GM08714 (cell line): Measurements from ENCODE around the gene DZIP3.

Experiments used
- H3K4me3 ChIP-seq: fragments of 200-500 bp; sonication (Bioruptor generic); 2 replicates; pipeline ENCODE4 v1.5.1; 2014; ENCODE audit warnings: mild to moderate bottlenecking, low read length, inconsistent platforms
- ZNF274 ChIP-seq: IDR thresholded peaks from 2 replicates; pipeline ENCODE4 v1.6.1; 2012; ENCODE audit warnings: mild to moderate bottlenecking, low read depth, low read length

The DZIP3 gene

GRCh38 chr3:108589081-108589997 is at the start of gene DZIP3, which contains the start of gene CIP2A:
Gene DZIP3, plus strand, starts transcription at chr3:108589722. Its CDS starts 15,685 bp downstream, at chr3:108605407.
Gene CIP2A, minus strand, starts transcription at chr3:108589438. Its CDS starts 63 bp downstream, at chr3:108589375.
- TF ChIP-seq ZNF274 = no peak
- H3K4me3 ChIP-seq = peak within 1 kb of the TSS; percentile 89

GRCh38 chr3:108546247-108546646 is 43.3 kb upstream of the DZIP3 start:
- H3K4me3 ChIP-seq = no peak overlapping the region
- no peak for TF ChIP-seq ZNF274

- no peak for TF ChIP-seq ZNF274
- H3K4me3 ChIP-seq = no peak overlapping the region
Observed at GRCh38 chr3:108546692-108547091, 42.8 kb upstream of the DZIP3 start.

- H3K4me3 ChIP-seq = no peak overlapping the region
Observed at GRCh38 chr3:108548304-108548703, 41.2 kb upstream of the DZIP3 start.

GRCh38 chr3:108548886-108549285 is 40.6 kb upstream of the DZIP3 start:
- TF ChIP-seq ZNF274 = no peak
- no peak overlapping the region for H3K4me3 ChIP-seq

More at GRCh38 chr3:108548304-108548703, 41.2 kb upstream of the DZIP3 start:
- no peak for TF ChIP-seq ZNF274

- no peak overlapping the region for H3K4me3 ChIP-seq
- no peak for TF ChIP-seq ZNF274
Observed at GRCh38 chr3:108552267-108553159, 37.0 kb upstream of the DZIP3 start.

- H3K4me3 ChIP-seq = no peak overlapping the region
- TF ChIP-seq ZNF274 = no peak
Observed at GRCh38 chr3:108554229-108554628, 35.3 kb upstream of the DZIP3 start.

- no peak for TF ChIP-seq ZNF274
- no peak overlapping the region for H3K4me3 ChIP-seq
Observed at GRCh38 chr3:108554913-108555571, 34.5 kb upstream of the DZIP3 start.

- H3K4me3 ChIP-seq = no peak overlapping the region
- TF ChIP-seq ZNF274 = no peak
Observed at GRCh38 chr3:108555966-108556581, 33.4 kb upstream of the DZIP3 start.

- TF ChIP-seq ZNF274 = no peak
- no peak overlapping the region for H3K4me3 ChIP-seq
Observed at GRCh38 chr3:108562565-108562964, 27.0 kb upstream of the DZIP3 start.

- H3K4me3 ChIP-seq = no peak overlapping the region
- no peak for TF ChIP-seq ZNF274
Observed at GRCh38 chr3:108564564-108564963, 25.0 kb upstream of the DZIP3 start.

GRCh38 chr3:108565506-108565905 is 24.0 kb upstream of the DZIP3 start:
- no peak for TF ChIP-seq ZNF274

GRCh38 chr3:108566599-108566998 is 22.9 kb upstream of the DZIP3 start:
- no peak overlapping the region for H3K4me3 ChIP-seq
- no peak for TF ChIP-seq ZNF274

More at GRCh38 chr3:108565506-108565905, 24.0 kb upstream of the DZIP3 start:
- H3K4me3 ChIP-seq = no peak overlapping the region

GRCh38 chr3:108569336-108569735 is 20.2 kb upstream of the DZIP3 start:
- no peak for TF ChIP-seq ZNF274
- H3K4me3 ChIP-seq = no peak overlapping the region
